K562 (cell line): ENCODE data around the gene DCT. TPM values are rescaled to one million over a fixed set of nuclear protein-coding genes. Genes with fewer than 3 reads are reported as not detected.

ENCODE experiments used
- FOXM1 ChIP-seq, 2 experiments: fragments of 450-650 bp in 1 of 2; sonication (generic) in 1 of 2; formaldehyde crosslinking in 1 of 2; IDR thresholded peaks; 2 replicates each; pipeline versions ENCODE4 v1.6.1 to v1.9.0; 2017 to 2022; ENCODE audit warnings: low read depth in 2 of 2, mild to moderate bottlenecking in 2 of 2, missing genetic modification reagents in 1 of 2, moderate library complexity in 1 of 2
- GTF3C2 ChIP-seq: IDR thresholded peaks from 3 replicates; pipeline ENCODE4 v1.6.1; 2011; ENCODE audit warnings: borderline replicate concordance, mild to moderate bottlenecking, moderate library complexity; ENCODE audit not compliant: insufficient read length; ENCODE audit errors: extremely low read depth
- MYNN ChIP-seq, 2 experiments: sonication (generic); formaldehyde crosslinking in 1 of 2; IDR thresholded peaks; 2 replicates each; pipeline versions ENCODE4 v1.5.0 to v1.6.1; 2016 to 2020; ENCODE audit warnings: antibody characterized with exemption in 1 of 2, missing genetic modification reagents in 1 of 2
- RAD21 ChIP-seq, 2 experiments: fragments of 250-450 bp in 1 of 2; fragments of 450-650 bp in 1 of 2; sonication (Bioruptor Pico) in 1 of 2; formaldehyde crosslinking in 1 of 2; IDR thresholded peaks in 1 of 2; conservative IDR thresholded peaks in 1 of 2; 2 replicates each; pipeline versions ENCODE4 v1.4.0 to v1.8.0; 2020 to 2022; ENCODE audit warnings: mild to moderate bottlenecking in 2 of 2, moderate library complexity in 1 of 2
- TCF15 ChIP-seq: fragments of 250-450 bp; sonication (Bioruptor Pico); IDR thresholded peaks from 2 replicates; pipeline ENCODE4 v1.8.0; 2022; ENCODE audit warnings: moderate library complexity, mild to moderate bottlenecking, inconsistent platforms
- ZNF133 ChIP-seq: fragments of 250-450 bp; sonication (Bioruptor Pico); IDR thresholded peaks from 2 replicates; pipeline ENCODE4 v1.4.0; 2020; ENCODE audit warnings: mild to moderate bottlenecking
- polyA plus RNA-seq, 8 experiments: library from polyadenylated mRNA; depleted of rRNA in 4 of 8; stranded (reverse) in 5 of 8; unstranded in 3 of 8; fragments of >200 nt; fragmentation: Nextera tagmentation in 2 of 8; fragmentation: Illumina TruSeq in 1 of 8; extraction: Ambion mirVana in 2 of 8; extraction: Trizol in 1 of 8; gene quantifications; 2 replicates each; pipeline versions ENCODE4 v1.2.1 to v1.2.3, GENCODE V29; 2011 to 2014; ENCODE audit warnings: inconsistent platforms in 1 of 8, missing spikeins in 1 of 8
- total RNA-seq, 7 experiments: library from RNA; depleted of rRNA in 6 of 7; stranded (reverse); fragments of >200 nt in 6 of 7; fragmentation: Illumina TruSeq in 2 of 7; extraction: Trizol in 2 of 7; gene quantifications; 2 replicates each; pipeline versions ENCODE4 v1.2.1 to v1.2.3, GENCODE V29; 2011 to 2021; ENCODE audit warnings: low replicate concordance in 1 of 7
- TF ChIP-seq, protein P1 (sequence below), 2 experiments: fragments of 450-650 bp; formaldehyde crosslinking in 1 of 2; IDR thresholded peaks; 2 replicates each; pipeline versions ENCODE4 v1.4.0 to v1.6.1; 2014 to 2020; ENCODE audit warnings: mild to moderate bottlenecking in 2 of 2, borderline replicate concordance in 1 of 2, low read depth in 1 of 2
- TF ChIP-seq, protein P2 (sequence below): IDR thresholded peaks from 2 replicates; pipeline ENCODE4 v1.6.1; 2012; ENCODE audit warnings: low read depth, low read length, improper control_type of control experiment, borderline replicate concordance
- TF ChIP-seq, protein P3 (sequence below): sonication (generic); formaldehyde crosslinking; IDR thresholded peaks from 2 replicates; pipeline ENCODE4 v1.8.0; 2022; ENCODE audit warnings: mild to moderate bottlenecking, low read depth, missing genetic modification reagents

Gene DCT
- total and polyA plus RNA-seq, 9 of the 15 experiments (the other 6 are each of a cell fraction or from before 2014, with no cell fraction given) = 0.11 to 0.83 (median 0.57) TPM

- TF ChIP-seq, protein P1, sequence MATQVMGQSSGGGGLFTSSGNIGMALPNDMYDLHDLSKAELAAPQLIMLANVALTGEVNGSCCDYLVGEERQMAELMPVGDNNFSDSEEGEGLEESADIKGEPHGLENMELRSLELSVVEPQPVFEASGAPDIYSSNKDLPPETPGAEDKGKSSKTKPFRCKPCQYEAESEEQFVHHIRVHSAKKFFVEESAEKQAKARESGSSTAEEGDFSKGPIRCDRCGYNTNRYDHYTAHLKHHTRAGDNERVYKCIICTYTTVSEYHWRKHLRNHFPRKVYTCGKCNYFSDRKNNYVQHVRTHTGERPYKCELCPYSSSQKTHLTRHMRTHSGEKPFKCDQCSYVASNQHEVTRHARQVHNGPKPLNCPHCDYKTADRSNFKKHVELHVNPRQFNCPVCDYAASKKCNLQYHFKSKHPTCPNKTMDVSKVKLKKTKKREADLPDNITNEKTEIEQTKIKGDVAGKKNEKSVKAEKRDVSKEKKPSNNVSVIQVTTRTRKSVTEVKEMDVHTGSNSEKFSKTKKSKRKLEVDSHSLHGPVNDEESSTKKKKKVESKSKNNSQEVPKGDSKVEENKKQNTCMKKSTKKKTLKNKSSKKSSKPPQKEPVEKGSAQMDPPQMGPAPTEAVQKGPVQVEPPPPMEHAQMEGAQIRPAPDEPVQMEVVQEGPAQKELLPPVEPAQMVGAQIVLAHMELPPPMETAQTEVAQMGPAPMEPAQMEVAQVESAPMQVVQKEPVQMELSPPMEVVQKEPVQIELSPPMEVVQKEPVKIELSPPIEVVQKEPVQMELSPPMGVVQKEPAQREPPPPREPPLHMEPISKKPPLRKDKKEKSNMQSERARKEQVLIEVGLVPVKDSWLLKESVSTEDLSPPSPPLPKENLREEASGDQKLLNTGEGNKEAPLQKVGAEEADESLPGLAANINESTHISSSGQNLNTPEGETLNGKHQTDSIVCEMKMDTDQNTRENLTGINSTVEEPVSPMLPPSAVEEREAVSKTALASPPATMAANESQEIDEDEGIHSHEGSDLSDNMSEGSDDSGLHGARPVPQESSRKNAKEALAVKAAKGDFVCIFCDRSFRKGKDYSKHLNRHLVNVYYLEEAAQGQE (IDR thresholded peaks at IDR 0.05; ENCODE audit: borderline replicate concordance) = peak; percentile 43; the same call in 1 of the 2 replicates
- TF ChIP-seq, protein P1 (CRISPR knock-in tag; IDR thresholded peaks at IDR 0.05; ENCODE audit: low read depth) = no peak
- TF ChIP-seq TCF15 (CRISPR knock-in tag) (no peak), FOXM1 (IDR thresholded peaks at IDR 0.05; ENCODE audit: low read depth) (no peak), FOXM1 (CRISPR knock-in tag; IDR thresholded peaks at IDR 0.05; ENCODE audit: low read depth) (no peak), MYNN (IDR thresholded peaks at IDR 0.05) (no peak), MYNN (CRISPR knock-in tag; IDR thresholded peaks at IDR 0.05) (no peak), GTF3C2 (no peak), RAD21 (CRISPR knock-in tag; conservative IDR thresholded peaks at IDR 0.05 in 1 of 2, IDR thresholded peaks at IDR 0.05 in 1 of 2) (peak; percentile 67 to 75), ZNF133 (no peak)
- TF ChIP-seq, protein P2, sequence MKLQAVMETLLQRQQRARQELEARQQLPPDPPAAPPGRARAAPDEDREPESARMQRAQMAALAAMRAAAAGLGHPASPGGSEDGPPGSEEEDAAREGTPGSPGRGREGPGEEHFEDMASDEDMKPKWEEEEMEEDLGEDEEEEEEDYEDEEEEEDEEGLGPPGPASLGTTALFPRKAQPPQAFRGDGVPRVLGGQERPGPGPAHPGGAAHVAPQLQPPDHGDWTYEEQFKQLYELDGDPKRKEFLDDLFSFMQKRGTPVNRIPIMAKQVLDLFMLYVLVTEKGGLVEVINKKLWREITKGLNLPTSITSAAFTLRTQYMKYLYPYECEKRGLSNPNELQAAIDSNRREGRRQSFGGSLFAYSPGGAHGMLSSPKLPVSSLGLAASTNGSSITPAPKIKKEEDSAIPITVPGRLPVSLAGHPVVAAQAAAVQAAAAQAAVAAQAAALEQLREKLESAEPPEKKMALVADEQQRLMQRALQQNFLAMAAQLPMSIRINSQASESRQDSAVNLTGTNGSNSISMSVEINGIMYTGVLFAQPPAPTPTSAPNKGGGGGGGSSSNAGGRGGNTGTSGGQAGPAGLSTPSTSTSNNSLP = 0 out of 2 replicates have a peak, but pooled peaks have one; percentile 71
- TF ChIP-seq, protein P3, sequence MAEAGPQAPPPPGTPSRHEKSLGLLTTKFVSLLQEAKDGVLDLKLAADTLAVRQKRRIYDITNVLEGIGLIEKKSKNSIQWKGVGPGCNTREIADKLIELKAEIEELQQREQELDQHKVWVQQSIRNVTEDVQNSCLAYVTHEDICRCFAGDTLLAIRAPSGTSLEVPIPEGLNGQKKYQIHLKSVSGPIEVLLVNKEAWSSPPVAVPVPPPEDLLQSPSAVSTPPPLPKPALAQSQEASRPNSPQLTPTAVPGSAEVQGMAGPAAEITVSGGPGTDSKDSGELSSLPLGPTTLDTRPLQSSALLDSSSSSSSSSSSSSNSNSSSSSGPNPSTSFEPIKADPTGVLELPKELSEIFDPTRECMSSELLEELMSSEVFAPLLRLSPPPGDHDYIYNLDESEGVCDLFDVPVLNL = no peak
Observed at GRCh38 chr13:94435604-94436226, 43.8 kb downstream of the DCT start (continued).
